CD4-positive, alpha-beta T cell treated with Interleukin-4 for 1 hour (primary cell): ENCODE results near the gene LRRK2.
"Not testable (repeated sequence)": the region's sequence is repeated elsewhere in the genome, so short reads cannot be mapped to it uniquely, and the experiment has no call there.

Experiments
- DNase-seq, 2 donors: peaks; one replicate each; pipeline ENCODE4 v3.0.0-alpha.2; 2020 to 2022

The LRRK2 gene

GRCh38 chr12:40224439-40225291 is at the start of gene LRRK2:
TSS of gene LRRK2 (plus strand) at chr12:40224997. CDS start at chr12:40225132, 135 bp downstream.
- peak; percentile 48 to 86 for DNase-seq

- DNase-seq, result no peak
Observed at GRCh38 chr12:40175045-40175444, 49.8 kb upstream of the LRRK2 start.

GRCh38 chr12:40175489-40175888 is 49.3 kb upstream of the LRRK2 start:
- DNase-seq, result no peak

DNA sequence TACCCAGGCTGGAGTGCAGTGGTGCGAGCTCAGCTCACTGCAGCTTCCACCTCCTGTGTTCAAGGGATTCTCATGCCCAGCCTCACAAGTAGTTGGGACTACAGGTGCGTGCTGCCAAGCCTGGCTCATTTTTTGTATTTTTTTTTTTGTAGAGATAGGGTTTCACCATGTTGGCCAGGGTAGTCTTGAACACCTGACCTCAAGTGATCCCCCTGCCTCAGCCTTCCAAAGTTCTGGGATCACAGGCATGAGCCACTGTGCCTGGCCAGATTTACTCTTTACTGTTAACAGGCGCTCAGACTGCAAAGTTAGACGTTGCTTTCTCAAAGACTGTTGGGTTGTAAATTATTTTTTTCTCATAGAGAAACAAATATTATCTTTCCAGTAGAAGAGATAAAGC is 46.1 kb upstream of the LRRK2 start:
- DNase-seq, result no peak

DNA sequence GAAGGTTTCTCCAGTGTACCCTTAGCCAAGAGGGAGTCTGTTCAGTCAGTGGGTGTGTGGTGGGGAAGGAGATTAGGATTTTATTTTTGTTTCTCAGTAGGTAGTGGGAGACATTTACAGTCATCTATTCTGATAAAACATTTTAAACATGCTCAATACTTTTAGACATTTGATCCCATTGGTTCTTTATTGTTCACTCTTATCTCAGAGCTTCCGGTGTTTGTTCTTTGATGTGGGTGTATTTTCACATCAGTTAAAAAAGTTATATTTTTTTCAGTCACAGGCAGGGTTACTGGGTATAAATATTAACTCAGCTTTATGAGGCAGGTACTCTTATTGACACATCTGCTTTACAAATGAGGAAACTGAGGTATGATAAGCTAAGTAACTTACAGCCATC is 43.3 kb upstream of the LRRK2 start:
- peak in 1 of 2 donors; percentile 35 for DNase-seq

- DNase-seq, result no peak
Observed at GRCh38 chr12:40183715-40184114, 41.1 kb upstream of the LRRK2 start.

GRCh38 chr12:40184493-40185302 is 40.1 kb upstream of the LRRK2 start:
- no peak for DNase-seq

DNA sequence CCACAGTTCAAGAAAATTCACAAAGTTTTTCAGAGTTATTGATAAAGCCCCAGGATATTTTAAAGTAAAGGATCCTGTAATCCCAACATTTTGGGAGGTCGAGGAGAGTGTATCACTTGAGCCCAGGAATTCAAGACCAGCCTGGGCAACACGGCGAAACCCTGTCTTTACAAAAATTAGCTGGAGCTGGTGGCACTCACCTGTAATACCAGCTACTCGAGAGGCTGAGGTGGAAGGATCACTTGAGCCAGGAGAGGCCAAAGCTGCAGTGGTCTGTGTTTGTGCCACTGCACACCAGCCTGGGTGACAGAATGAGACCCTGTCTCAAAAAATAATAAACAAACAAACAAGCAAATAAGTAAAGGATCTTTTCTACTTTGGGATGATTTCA is 39.5 kb upstream of the LRRK2 start:
- DNase-seq, result no peak

DNA sequence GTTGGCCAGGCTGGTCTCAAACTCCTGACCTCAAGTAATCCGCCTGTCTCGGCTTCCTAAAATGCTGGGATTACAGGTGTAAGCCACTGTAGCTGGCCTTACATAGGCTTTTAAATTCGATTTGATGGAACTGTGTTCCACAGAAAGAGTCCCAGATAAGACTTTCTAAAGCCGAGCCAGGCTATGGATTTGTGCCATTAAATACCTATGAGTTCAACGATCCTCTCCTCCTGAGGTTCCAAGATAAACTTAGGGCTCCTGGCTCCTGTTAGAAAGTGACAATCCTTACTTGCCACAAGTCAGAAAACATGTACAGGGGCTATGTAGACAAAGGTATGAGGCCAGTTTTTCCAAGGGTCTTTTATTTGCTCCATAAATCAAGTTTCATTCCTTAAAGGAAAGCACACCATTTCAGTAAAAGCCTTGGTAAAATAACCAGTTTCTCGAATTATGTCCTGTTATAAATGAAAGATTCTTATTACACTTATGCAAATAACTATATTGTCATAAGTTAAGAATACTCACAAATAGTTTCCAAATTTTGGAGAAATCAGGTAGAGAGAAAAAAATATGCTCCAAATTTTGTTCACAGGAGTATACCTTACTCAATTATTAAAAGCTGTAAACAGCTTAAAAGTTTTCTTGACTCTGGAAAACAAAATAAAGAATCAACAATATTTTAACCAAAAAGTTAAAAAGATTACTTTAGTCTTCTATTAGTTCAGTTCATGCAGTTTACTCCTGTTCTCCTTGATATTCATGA is 36.1 kb upstream of the LRRK2 start:
- DNase-seq, result no peak

DNA sequence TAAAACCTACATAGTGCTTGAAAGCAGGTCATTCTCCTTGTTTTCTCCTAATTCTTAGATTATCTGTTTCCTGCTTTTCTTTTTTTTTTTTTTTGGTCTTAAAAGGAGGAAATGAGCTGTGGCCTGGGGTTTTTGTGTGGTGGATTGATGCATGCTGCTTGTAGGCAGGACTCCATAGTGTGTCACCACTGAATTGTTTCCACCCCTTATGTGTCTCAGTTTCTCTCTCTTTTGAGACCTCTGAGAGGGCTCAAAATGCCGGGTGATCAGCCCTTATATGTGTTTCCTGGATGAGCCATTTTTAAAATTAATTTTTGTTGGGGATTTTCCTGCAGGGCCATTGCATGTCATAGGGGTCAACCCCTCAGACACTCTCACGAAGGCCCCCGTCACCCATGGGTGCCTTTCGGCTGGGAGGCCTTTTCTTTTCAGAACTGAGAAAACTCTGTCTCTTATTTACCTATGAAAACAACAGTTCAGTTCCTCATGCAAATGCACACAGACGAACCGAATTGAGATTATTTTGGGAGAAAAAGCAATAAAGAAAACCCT is 32.0 kb upstream of the LRRK2 start:
- DNase-seq, result peak; percentile 18 to 38

- no peak for DNase-seq
Observed at GRCh38 chr12:40194846-40195245, 30.0 kb upstream of the LRRK2 start.

- DNase-seq, result no peak
Observed at GRCh38 chr12:40197590-40197989, 27.2 kb upstream of the LRRK2 start.

DNA sequence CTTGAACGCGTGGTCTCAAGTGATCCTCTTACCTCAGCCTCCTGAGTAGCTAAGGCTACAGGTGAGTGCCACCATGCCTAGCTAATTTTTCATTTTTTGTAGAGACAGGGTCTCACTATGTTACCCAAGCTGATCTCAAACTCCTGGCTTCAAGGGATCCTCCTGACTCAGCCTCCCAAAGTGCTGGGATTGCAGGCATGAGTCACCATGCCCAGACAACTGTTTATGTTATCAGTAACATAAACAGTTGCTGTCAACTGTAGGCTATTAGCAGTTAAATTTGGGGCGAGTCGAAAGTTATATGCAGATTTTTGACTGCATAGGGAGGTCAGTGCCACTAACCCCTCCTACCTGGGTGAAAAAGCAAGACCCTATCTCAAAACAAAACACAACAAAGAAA is 26.2 kb upstream of the LRRK2 start:
- no peak for DNase-seq

DNA sequence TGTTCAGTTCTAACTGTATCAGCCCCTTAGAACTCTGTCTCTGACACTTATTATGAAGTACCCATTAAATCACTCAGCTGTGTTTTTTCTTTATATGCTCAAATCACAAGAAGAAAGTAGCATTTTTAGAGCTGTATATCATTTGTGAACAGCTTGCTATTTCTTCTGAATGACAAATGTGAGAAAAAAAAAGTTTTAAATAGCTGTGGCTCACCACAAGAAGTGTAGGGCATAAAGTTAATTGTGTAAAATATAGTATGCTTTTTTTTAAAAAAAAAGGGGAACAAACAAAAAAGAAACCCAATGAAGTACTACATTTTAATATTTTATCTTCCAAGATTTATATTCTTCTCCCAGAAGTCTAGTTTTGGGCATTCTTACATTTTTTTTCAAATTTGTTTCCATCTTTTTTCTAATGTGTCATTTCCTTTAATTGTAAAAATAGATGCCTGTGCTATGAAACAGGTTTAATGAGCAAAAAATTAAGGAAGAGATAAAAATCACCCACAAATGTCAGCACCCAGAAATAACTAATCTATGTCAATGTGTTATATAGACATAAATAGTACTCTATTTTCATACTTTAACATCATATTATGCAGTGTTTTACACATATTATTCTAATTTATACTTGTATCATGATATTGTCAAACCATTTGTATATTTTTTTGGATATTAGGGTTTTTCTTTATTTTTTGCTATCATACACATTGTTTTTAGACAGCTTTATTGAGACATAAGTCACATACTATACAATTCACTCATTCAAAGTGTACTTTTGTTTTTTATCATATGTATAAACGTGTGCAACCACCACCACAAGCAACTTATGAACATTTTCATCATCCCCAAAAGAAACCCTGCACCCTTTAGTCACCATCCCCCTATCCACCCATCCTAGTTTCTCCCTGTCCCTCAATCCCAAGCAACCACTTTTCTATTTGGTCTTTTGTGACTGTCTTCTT is 22.4 kb upstream of the LRRK2 start:
- no peak for DNase-seq

- DNase-seq, result no peak
Observed at GRCh38 chr12:40203060-40203430, 21.8 kb upstream of the LRRK2 start.

GRCh38 chr12:40204337-40204736 is 20.5 kb upstream of the LRRK2 start:
- DNase-seq, result no peak

DNA sequence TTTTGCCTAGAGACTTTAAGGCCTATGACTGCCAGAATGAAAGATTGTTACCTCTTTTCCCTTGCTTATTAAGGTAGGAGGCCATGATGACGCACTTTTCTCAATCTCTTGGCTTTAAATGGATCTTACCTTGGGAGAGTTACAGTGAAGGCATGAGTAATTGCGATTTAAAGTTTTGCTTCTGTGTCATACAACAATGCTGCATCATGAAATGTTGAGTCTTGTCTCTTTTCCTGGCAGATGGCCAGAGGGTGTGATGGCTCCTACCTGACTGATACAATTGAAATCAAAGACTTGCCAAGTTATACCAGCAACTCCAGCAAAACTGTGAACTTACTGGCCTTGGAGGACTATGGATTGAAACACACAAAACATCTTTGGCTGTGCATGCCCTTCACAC is 17.2 kb upstream of the LRRK2 start:
- DNase-seq, result no peak

- peak in 1 of 2 donors; percentile 61 for DNase-seq
Observed at GRCh38 chr12:40208707-40209446, 15.9 kb upstream of the LRRK2 start.

- no peak for DNase-seq
Observed at GRCh38 chr12:40209886-40210285, 14.9 kb upstream of the LRRK2 start.

DNA sequence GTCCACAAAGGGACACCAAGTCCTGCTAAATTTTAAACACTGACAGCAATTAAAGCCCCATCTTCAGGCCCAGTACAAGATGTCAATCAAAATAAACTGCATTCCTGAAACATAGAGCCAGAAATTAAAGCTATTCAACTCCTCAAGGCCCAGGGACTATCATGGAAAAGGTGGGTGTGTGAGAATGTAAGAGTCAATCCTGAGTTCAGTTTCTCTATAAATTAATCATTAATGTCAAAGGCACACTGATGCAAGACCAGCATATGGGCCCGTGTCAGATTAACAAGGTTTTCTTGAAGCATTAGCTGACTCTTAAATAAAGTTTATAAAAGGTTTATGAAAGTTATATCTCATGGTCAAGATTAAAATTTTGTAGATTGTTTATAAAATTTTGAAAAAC is 13.6 kb upstream of the LRRK2 start:
- DNase-seq, result not testable (repeated sequence)

- DNase-seq, result no peak
Observed at GRCh38 chr12:40212566-40212965, 12.2 kb upstream of the LRRK2 start.
